ENCODE data around the gene KIF5C.

DNA sequence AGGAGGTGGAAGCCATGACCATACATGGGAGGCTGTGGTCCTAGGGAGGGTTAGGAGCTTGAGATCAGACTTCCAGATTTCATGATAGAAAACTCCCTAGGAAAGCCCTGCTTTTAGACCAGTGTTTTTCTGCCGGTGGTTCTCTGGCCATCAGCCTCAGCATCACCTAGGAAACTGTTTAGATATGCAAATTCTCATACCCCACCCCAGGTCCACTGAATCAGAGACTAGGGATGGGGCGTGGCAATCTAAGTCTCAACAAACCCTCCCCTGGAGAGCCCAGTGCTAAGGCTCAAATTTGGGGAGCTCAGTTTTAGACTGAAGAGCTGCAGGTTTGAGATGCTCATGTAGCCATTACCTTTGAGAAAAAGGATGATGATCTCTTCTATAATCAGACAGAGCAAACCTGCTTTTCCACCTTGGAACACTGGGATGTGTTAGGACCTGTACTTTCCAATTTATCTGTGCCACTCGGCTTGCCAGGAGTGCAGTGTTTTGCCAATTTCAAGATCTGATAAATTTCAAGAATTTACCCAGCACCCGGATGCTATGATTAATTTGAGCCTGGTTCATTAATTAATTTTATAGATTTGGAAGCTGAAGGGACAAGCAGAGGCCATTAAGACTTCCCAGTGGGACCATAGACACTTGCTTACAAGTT is 132.0 kb downstream of the KIF5C start:
- TF ChIP-seq EZH2phosphoT487 (IDR thresholded peaks at IDR 0.05; ENCODE audit: insufficient read depth, low read depth) (no peak), EZH2 (IDR thresholded peaks at IDR 0.05; ENCODE audit: insufficient read depth, poor library complexity, severe bottlenecking) (no peak)

Data from GM23248 (cell line).